HCT116 (cell line): Measurements from ENCODE around the gene ZSWIM6. TPM values are rescaled to one million over a fixed set of nuclear protein-coding genes. Genes with fewer than 3 reads are reported as not detected.

Experiments used
- ATAC-seq: fragments of 200-7000 bp; cut with Tn5 transposase; 2 replicates; pipeline ENCODE4 v1.9.1; 2020; ENCODE audit warnings: mild to moderate bottlenecking, moderate library complexity
- BruUV-seq: library from RNA; stranded (reverse); fragments of 400-500 nt; replicated peaks from 2 replicates; lab custom pipeline; 2021; lab: Mats Ljungman, UMichigan
- CTCF ChIA-PET: fragments of 300-600 bp; sonication (Branson Sonifier 250); formaldehyde crosslinking; loops from one replicate; lab custom pipeline; 2021; ENCODE audit warnings: antibody characterized with exemption; lab: Charles Lee
- POLR2A ChIA-PET: fragments of 300-600, 350-600 bp; sonication (Branson Sonifier 250); formaldehyde crosslinking; loops from one replicate; lab custom pipeline; 2021; ENCODE audit warnings: antibody characterized with exemption; lab: Charles Lee
- RAD21 ChIA-PET, 2 experiments: fragments of 300-600 bp; sonication (Branson Sonifier 250); formaldehyde crosslinking; loops; one replicate each; lab custom pipeline; 2023; ENCODE audit warnings: low total read pairs in 2 of 2; ENCODE audit not compliant: uncharacterized antibody in 2 of 2, unreplicated experiment in 2 of 2, low non-redundant PET in 1 of 2; lab: Charles Lee
- DNase-seq: peaks from one replicate; pipeline ENCODE4 v3.0.0-alpha.2; 2010; ENCODE audit warnings: low read depth, low spot score
- H2AFZ ChIP-seq: fragments of 200-600 bp; shearing (Covaris generic), sonication (generic); 2 replicates; pipeline ENCODE4 v1.6.1; 2017; ENCODE audit warnings: low read depth, mixed run types, mixed read lengths, antibody characterized with exemption, low read length; ENCODE audit not compliant: poor library complexity, severe bottlenecking
- H3K27ac ChIP-seq: 2 replicates; pipeline ENCODE4 v1.5.1; 2012; ENCODE audit warnings: low read depth, low read length
- H3K27me3 ChIP-seq: fragments of 200-600 bp; sonication (generic); 2 replicates; pipeline ENCODE4 v1.6.1; 2016; ENCODE audit warnings: mixed run types, low read length, mixed read lengths; ENCODE audit not compliant: insufficient read depth
- H3K36me3 ChIP-seq, 2 experiments: fragments of 200-500 bp in 1 of 2; fragments of 200-600 bp in 1 of 2; sonication (Bioruptor generic) in 1 of 2; sonication (generic) in 1 of 2; 2 replicates each; pipeline versions ENCODE4 v1.5.1 to v1.6.1; 2014 to 2016; ENCODE audit warnings: low read length in 2 of 2, inconsistent platforms in 1 of 2, mixed read lengths in 1 of 2, mixed run types in 1 of 2; ENCODE audit not compliant: insufficient read depth in 2 of 2, control insufficient read depth in 1 of 2
- H3K4me1 ChIP-seq, 2 experiments: fragments of 200-600 bp in 1 of 2; sonication (generic) in 1 of 2; 2 replicates each; pipeline versions ENCODE4 v1.5.1 to v1.6.1; 2012 to 2017; ENCODE audit warnings: low read length in 2 of 2, inconsistent platforms in 1 of 2, mild to moderate bottlenecking in 1 of 2, mixed read lengths in 1 of 2, mixed run types in 1 of 2, moderate library complexity in 1 of 2; ENCODE audit not compliant: insufficient read depth in 2 of 2, control insufficient read depth in 1 of 2
- H3K4me2 ChIP-seq: fragments of 200-600 bp; sonication (generic); 2 replicates; pipeline ENCODE4 v1.6.1; 2017; ENCODE audit warnings: mixed run types, low read length, mixed read lengths
- H3K4me3 ChIP-seq, 2 experiments: fragments of 200-600 bp in 1 of 2; sonication (generic) in 1 of 2; replicated peaks in 1 of 2; 2 replicates each; pipeline ENCODE4 v1.5.1; 2011 to 2016; ENCODE audit warnings: low read length in 2 of 2, control low read depth in 1 of 2, low read depth in 1 of 2, mild to moderate bottlenecking in 1 of 2, mixed read lengths in 1 of 2, mixed run types in 1 of 2
- H3K79me2 ChIP-seq: fragments of 200-600 bp; sonication (generic); 2 replicates; pipeline ENCODE4 v1.6.1; 2017; ENCODE audit warnings: mild to moderate bottlenecking, mixed run types, low read length, moderate library complexity, mixed read lengths; ENCODE audit not compliant: insufficient read depth
- H3K9ac ChIP-seq: fragments of 200-600 bp; sonication (generic); 2 replicates; pipeline ENCODE4 v1.6.1; 2016; ENCODE audit warnings: low read length, mixed read lengths
- H3K9me2 ChIP-seq: fragments of 200-600 bp; sonication (generic), shearing (Covaris generic); 2 replicates; pipeline ENCODE4 v1.6.1; 2017; ENCODE audit warnings: mixed run types, mild to moderate bottlenecking, moderate library complexity; ENCODE audit not compliant: insufficient read depth
- H3K9me3 ChIP-seq, 2 experiments: fragments of 200-500 bp in 1 of 2; fragments of 200-600 bp in 1 of 2; sonication (Bioruptor generic) in 1 of 2; sonication (generic) in 1 of 2; 2 replicates each; pipeline ENCODE4 v1.6.1; 2014 to 2017; ENCODE audit warnings: low read length in 2 of 2, mixed read lengths in 2 of 2, inconsistent platforms in 1 of 2, low read depth in 1 of 2, mild to moderate bottlenecking in 1 of 2, mixed run types in 1 of 2, moderate library complexity in 1 of 2; ENCODE audit not compliant: control insufficient read depth in 1 of 2, insufficient read depth in 1 of 2
- H4K20me1 ChIP-seq: fragments of 200-600 bp; sonication (generic), shearing (Covaris generic); 2 replicates; pipeline ENCODE4 v1.6.1; 2017; ENCODE audit warnings: mixed run types, mild to moderate bottlenecking, moderate library complexity; ENCODE audit not compliant: insufficient read depth
- ATF3 ChIP-seq: IDR thresholded peaks from 2 replicates; pipeline ENCODE4 v1.6.1; 2012
- ELF1 ChIP-seq: IDR thresholded peaks from 2 replicates; pipeline ENCODE4 v1.6.1; 2012; ENCODE audit warnings: low read depth, borderline replicate concordance
- EZH2 ChIP-seq: fragments of 200-600 bp; sonication (generic); IDR thresholded peaks from 2 replicates; pipeline ENCODE4 v1.6.1; 2017; ENCODE audit warnings: antibody characterized with exemption, mixed run types
- EZH2phosphoT487 ChIP-seq: fragments of 200-600 bp; IDR thresholded peaks from 2 replicates; pipeline ENCODE4 v1.6.1; 2018; ENCODE audit warnings: antibody characterized with exemption, borderline replicate concordance
- JUND ChIP-seq: IDR thresholded peaks from 2 replicates; pipeline ENCODE4 v1.6.1; 2012
- MAX ChIP-seq: IDR thresholded peaks from 2 replicates; pipeline ENCODE4 v1.6.1; 2012
- POLR2AphosphoS5 ChIP-seq: IDR thresholded peaks from 2 replicates; pipeline ENCODE4 v1.6.1; 2011; ENCODE audit warnings: mild to moderate bottlenecking, low read depth, low read length, moderate library complexity
- RAD21 ChIP-seq: IDR thresholded peaks from 2 replicates; pipeline ENCODE4 v1.6.1; 2012; ENCODE audit warnings: low read depth, mild to moderate bottlenecking
- SIN3A ChIP-seq: IDR thresholded peaks from 2 replicates; pipeline ENCODE4 v1.6.1; 2012; ENCODE audit warnings: low read depth
- SP1 ChIP-seq: IDR thresholded peaks from 2 replicates; pipeline ENCODE4 v1.6.1; 2012; ENCODE audit warnings: low read depth
- TCF7L2 ChIP-seq: IDR thresholded peaks from 2 replicates; pipeline ENCODE4 v1.7.0; 2011; ENCODE audit warnings: borderline replicate concordance, inconsistent platforms; ENCODE audit not compliant: insufficient read depth, insufficient read length; ENCODE audit errors: extremely low read depth
- YY1 ChIP-seq: IDR thresholded peaks from 2 replicates; pipeline ENCODE4 v1.6.1; 2011; ENCODE audit warnings: low read length, low read depth, moderate library complexity, mild to moderate bottlenecking; ENCODE audit not compliant: insufficient replicate concordance; ENCODE audit errors: extremely low read depth
- ZBTB33 ChIP-seq: IDR thresholded peaks from 2 replicates; pipeline ENCODE4 v1.6.1; 2011; ENCODE audit warnings: mild to moderate bottlenecking, low read length, moderate library complexity; ENCODE audit not compliant: insufficient replicate concordance; ENCODE audit errors: extremely low read depth
- ZFX ChIP-seq: fragments of 450-650 bp; IDR thresholded peaks from 2 replicates; pipeline ENCODE4 v1.6.1; 2017
- ZNF274 ChIP-seq: fragments of 200-500 bp; sonication (Bioruptor generic); IDR thresholded peaks from 2 replicates; pipeline ENCODE4 v1.6.1; 2014; ENCODE audit warnings: mild to moderate bottlenecking, low read depth, low read length, inconsistent platforms
- intact Hi-C: fragments of 100-400 bp; cut with micrococcal nuclease; formaldehyde crosslinking; loops from 2 replicates; pipeline ENCODE4 v1.10.0; 2022
- total RNA-seq: library from RNA; stranded (reverse); gene quantifications from one replicate; pipeline ENCODE4 v1.2.1, GENCODE V29; 2021; ENCODE audit not compliant: unreplicated experiment
- TF ChIP-seq, protein P1 (sequence below), 3 experiments: fragments of 200-600 bp in 1 of 3; sonication (generic) in 1 of 3; IDR thresholded peaks in 2 of 3; conservative IDR thresholded peaks in 1 of 3; 2 replicates each; pipeline ENCODE4 v1.5.1; 2012 to 2017; ENCODE audit warnings: low read depth in 2 of 3, low read length in 2 of 3, antibody characterized with exemption in 1 of 3, borderline replicate concordance in 1 of 3, control low read depth in 1 of 3, mild to moderate bottlenecking in 1 of 3, mixed read lengths in 1 of 3, mixed run types in 1 of 3, moderate library complexity in 1 of 3; ENCODE audit not compliant: insufficient read depth in 1 of 3

ZSWIM6 gene
- total RNA-seq, 1 experiment from 2014 or later: 7.4 TPM

- TF ChIP-seq ZBTB33 (no peak), YY1 (no peak)
- TF ChIP-seq, all 23 proteins: peak for 0
Observed at GRCh38 chr5:61477788-61478187, 145.7 kb downstream of the ZSWIM6 start (continued).

- no peaks in the 10 kb centered on the region for H3K27me3 ChIP-seq
- POLR2A ChIA-PET: no interaction called here
- no peak for ATAC-seq
- H3K9me2 ChIP-seq: no peaks in the 10 kb centered on the region
- H4K20me1 ChIP-seq: no peaks in the 10 kb centered on the region
- H2AFZ ChIP-seq: no peak overlapping the region
- TF ChIP-seq RAD21: no peak
- TF ChIP-seq EZH2: no peak
- TF ChIP-seq, protein P1, sequence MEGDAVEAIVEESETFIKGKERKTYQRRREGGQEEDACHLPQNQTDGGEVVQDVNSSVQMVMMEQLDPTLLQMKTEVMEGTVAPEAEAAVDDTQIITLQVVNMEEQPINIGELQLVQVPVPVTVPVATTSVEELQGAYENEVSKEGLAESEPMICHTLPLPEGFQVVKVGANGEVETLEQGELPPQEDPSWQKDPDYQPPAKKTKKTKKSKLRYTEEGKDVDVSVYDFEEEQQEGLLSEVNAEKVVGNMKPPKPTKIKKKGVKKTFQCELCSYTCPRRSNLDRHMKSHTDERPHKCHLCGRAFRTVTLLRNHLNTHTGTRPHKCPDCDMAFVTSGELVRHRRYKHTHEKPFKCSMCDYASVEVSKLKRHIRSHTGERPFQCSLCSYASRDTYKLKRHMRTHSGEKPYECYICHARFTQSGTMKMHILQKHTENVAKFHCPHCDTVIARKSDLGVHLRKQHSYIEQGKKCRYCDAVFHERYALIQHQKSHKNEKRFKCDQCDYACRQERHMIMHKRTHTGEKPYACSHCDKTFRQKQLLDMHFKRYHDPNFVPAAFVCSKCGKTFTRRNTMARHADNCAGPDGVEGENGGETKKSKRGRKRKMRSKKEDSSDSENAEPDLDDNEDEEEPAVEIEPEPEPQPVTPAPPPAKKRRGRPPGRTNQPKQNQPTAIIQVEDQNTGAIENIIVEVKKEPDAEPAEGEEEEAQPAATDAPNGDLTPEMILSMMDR (IDR thresholded peaks at IDR 0.05 in 2 of 3, conservative IDR thresholded peaks at IDR 0.05 in 1 of 3; ENCODE audit: borderline replicate concordance in 1 of 3, insufficient read depth in 1 of 3, low read depth in 2 of 3, low read length in 2 of 3): no peak
- TF ChIP-seq SIN3A: no peak
- TF ChIP-seq POLR2AphosphoS5: no peak
- no peak for TF ChIP-seq SP1
- TF ChIP-seq ZFX: no peak
- TF ChIP-seq ELF1: no peak
- TF ChIP-seq TCF7L2: no peak
- no peak for TF ChIP-seq ZNF274
- TF ChIP-seq EZH2phosphoT487: no peak
- no peak for TF ChIP-seq JUND
- TF ChIP-seq MAX: no peak
- TF ChIP-seq ATF3: no peak
- TF ChIP-seq, all 23 proteins: peak for 0
- Histone ChIP-seq H3K4me2 (no peak overlapping the region), H3K79me2 (0 out of 2 replicates have a peak, but pooled peaks cover 4% of the 10 kb centered on the region), H3K27ac (no peak overlapping the region), H3K36me3 (no peaks in the 10 kb centered on the region), H3K9me3 (no peaks in the 10 kb centered on the region), H3K4me1 (no peaks in the 10 kb centered on the region), H3K4me3 (no peak overlapping the region), H3K9ac (no peak overlapping the region)
- ChIA-PET RAD21 (no interaction called here), CTCF (no interaction called here)
- BruUV-seq: no TSS peak
- DNase-seq: no peak
- intact Hi-C loops: no loop called here
Observed at GRCh38 chr5:61479850-61480614, 148.0 kb downstream of the ZSWIM6 start.
